GM18505 (cell line): ENCODE results near the gene ZCCHC8.
"Not testable (repeated sequence)": the region's sequence is repeated elsewhere in the genome, so short reads cannot be mapped to it uniquely, and the experiment has no call there.

Experiments
- ATAC-seq: cut with Tn5 transposase; IDR thresholded peaks from one replicate; pipeline ENCODE4 v1.9.1; 2021; ENCODE audit not compliant: unreplicated experiment
- POLR2A ChIP-seq: IDR thresholded peaks from 4 replicates; pipeline ENCODE4 v1.6.1; 2011; ENCODE audit warnings: borderline replicate concordance; ENCODE audit not compliant: insufficient read depth, insufficient read length; ENCODE audit errors: extremely low read depth

Gene ZCCHC8

DNA sequence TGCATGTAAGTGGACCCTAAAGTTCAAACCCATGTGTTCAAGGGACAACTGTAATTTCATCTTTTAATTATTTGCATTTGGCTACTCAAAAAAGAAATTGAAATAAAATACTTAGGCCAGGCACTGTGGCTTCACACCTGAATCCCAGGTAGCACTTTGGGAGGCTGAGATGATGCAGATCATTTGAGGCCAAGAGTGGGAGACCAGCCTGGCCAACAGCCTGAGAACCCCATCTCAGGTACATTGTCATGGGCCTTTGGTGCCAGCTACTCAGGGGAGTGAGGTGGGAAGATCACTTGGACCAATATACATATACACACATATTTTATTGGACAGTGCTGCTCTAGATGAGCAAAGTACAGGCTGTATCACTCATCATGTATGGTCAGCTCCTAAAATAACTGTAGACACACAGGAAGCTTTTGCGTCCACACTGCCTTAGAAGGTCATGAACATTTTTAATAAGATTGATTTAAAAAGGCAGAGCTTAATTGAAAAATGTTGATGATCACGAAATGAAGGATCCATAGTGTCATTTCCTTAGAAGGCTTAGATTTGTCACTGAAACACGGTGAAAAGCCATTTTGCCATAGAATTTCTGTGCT lies 2.5 kb upstream of the ZCCHC8 start:
- ATAC-seq, result no peak
- no peak for TF ChIP-seq POLR2A

DNA sequence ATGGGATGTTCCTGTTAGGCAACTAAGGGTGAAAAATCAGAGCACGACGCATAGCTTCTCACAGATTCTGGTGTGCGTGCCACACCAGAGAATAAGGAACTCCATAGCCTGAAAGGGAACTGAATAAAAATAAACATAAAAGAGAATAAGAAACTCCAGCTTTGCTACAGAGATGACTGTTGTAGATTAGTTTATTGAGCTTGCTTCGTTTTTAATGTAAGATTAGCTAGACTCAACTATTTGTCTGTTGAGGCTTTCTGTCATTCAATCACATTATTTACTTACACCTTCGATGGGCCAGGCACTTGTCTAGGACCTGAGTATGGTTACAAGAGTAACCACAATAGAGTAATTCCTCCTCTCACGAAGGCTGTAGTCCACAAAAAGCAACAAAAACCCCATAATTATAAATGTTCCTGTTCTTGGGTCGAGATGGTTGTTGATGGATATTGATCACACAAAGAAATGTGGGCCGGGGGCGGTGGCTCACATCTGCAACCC lies 807 bp upstream of the ZCCHC8 start:
- no peak for ATAC-seq

DNA sequence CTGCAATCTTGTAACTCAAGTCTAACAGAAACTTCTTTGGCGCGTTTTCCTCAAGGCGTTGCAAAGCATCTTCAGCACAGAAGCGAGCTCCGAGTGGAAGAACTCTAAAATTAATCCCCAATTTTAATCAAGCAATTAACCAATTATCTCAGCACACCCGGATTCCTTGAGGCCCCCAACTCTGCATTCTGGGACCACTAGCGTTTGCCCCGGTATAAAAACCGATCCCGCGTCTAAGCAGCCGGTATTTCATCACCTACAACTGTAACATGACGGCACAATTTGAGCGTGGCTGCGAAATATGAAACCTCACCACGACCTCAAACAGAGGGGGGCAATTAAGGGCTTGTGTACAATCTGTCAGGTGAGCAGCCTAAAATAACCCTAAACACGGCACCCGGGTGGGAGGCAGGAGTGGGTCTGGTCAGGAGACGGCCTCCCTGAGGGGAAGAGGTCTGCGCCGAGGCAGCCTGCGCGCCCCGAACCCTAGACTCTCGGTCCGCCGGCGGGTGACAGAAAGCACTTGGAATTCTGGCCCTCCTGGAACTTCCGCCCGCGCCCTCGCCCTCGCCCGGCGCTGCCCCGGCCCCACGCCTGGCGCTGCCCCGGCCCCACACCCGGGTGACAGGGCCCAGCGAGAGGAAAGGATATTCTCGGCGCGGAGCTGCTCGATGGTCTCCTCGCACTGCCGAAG lies 594 bp downstream of the ZCCHC8 start:
- TF ChIP-seq POLR2A, result no peak
- peak; percentile 20 for ATAC-seq

More for the DNA sequence above, 807 bp upstream of the ZCCHC8 start:
- TF ChIP-seq POLR2A, result no peak

DNA sequence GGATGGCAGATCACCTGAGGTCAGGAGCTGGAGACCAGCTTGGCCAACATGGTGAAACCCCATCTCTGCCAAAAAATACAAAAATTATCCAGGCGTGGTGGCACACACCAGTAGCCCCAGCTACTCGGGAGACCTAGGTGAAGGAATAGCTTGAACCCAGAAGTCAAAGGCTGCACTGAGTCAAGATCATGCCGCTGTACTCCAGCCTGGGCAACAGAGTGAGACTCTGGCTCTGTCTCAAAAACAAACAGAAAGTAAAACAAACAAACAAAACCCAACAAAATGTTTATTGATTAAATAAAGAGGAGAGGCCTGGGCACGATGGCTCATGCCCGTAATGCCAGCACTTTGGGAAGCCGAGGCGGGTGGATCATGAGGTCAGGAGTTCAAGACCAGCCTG lies 5.5 kb downstream of the ZCCHC8 start:
- no peak for ATAC-seq
- TF ChIP-seq POLR2A, result no peak

DNA sequence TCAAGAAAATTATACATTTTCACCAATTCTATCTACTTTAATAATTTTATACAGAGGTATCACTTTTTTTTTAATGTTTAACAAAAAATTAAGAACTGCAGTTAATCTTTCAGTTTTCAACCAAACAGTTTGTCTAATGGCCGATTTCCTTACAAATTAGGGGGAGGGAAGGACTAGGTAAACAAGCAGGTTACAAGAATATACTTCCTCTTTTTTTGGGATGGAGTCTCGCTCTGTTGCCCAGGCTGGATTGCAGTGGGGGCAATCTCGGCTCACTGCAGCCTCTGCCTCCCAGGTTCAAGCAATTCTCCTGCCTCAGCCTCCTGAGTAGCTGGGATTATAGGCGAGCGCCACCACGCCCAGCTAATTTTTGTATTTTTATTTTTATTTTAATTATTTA lies 7.5 kb downstream of the ZCCHC8 start:
- not testable (repeated sequence) for ATAC-seq

DNA sequence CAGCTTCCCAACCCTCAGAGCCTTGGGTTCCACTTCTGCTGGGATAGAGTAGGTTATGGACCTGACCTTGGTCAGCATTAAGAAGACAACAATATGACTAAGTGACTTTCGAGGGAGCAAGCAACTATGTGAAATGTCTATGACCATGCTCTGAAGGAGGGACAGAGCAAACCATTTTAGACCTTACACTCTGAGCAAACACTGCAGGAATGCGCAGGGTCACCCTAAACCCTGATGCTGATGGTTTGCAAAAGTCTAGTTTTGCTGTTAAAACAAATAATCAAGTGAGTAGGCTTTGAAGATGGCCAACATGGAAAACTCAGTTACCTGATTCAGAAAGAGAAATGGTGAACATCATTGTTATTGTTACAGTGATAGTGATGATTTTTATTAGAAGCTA lies 8.7 kb downstream of the ZCCHC8 start:
- no peak for ATAC-seq
- no peak for TF ChIP-seq POLR2A

DNA sequence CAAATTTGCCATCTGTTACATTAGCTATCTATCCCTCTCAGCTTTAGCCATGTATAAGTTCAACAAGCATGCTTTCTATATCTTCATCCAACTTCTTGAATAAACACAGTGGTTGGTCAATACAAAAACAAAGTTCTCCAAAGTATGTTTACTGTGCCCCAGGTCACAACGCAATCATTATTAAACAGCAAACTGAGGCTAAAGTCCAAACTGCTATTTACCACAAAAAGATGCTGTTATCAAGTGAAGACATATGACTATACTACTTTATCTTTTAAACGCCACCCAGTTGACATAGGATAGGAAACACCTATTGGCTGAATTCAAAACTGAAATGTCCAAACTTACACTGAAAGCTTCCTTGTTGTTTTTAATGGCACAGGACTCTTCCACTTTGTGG lies 11.7 kb downstream of the ZCCHC8 start:
- no peak for ATAC-seq
- no peak for TF ChIP-seq POLR2A

DNA sequence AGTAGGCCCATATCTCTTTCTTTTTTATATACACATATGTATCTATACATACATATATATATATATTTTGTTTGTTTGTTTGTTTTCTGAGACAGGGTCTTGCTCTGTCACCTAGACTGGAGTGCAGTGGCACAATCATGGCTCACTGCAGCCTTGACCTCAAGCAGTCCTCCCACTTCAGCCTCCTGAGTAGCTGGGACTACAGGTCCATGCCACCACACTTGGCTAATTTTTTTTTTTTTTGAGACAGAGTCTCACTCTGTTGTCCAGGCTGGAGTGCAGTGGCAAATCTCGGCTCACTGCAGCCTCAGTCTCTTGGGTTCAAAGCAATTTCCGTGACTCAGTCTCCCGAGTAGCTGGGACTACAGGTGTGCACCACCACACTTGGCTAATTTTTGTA lies 12.9 kb downstream of the ZCCHC8 start:
- not testable (repeated sequence) for ATAC-seq

DNA sequence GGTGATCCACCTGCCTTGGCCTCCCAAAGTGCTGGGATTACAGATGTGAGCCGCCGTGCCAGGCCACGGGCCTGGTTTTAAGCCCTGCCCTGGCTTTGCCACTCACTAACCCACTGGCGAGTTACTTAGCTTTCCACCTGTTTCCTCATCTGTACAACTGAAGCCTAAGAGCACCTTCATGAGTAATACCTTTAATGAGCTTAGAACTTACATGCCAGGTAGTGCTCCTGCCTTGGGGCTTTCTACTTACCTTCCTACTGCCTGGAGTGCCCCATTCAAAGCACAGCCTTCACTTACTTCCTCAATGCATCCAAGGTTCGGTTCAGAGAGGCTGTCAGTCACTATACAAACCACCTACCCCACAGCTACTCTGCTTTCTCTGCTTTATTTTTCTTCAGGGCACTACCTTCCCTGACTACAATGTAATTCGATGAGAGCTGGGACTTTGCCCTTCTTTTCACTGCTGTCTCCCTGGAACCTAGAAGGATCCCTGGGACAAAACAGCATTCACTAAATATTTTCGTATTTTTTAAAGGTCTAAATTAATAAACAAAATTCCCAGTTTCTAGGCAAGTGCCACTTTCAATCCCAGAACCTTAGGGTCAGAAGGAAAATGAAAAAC lies 13.8 kb downstream of the ZCCHC8 start:
- ATAC-seq, result no peak
- no peak for TF ChIP-seq POLR2A

DNA sequence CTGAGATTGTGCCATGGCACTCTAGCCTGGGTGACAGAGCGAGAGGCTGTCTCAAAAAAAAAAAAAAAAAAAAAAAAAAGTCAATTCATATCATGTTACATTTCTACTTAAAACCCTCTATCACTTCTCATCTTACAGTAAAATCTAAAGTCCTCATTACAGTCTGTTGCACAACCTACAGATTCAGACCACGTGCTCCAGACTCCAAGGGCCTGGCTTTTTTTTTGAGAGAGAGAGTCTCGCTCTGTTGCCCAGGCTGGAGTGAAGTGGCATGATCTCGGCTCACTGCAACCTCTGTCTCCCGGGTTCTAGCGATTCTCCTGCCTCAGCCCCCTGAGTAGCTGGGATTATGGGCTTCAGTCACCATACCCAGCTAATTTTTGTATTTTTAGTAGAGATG lies 14.4 kb downstream of the ZCCHC8 start:
- not testable (repeated sequence) for ATAC-seq

DNA sequence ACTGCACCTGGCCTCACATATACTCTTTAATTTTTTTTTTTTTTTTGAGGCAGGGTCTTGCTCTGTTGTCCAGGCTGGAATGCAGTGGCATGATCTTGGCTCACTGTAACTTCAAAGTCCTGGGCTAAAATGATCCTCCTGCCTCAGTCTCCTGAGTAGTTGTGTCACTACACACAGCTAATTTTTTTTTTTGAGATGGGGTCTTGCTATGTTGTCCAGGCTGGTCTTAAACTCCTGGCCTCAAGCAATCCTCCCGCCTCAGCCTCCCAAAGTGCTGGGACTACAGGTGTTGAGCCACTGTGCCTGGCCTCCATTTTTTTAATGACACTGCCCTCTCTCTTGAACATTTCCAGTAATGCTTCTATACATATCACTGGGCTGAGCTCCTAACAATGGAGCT lies 16.3 kb downstream of the ZCCHC8 start:
- ATAC-seq, result not testable (repeated sequence)

DNA sequence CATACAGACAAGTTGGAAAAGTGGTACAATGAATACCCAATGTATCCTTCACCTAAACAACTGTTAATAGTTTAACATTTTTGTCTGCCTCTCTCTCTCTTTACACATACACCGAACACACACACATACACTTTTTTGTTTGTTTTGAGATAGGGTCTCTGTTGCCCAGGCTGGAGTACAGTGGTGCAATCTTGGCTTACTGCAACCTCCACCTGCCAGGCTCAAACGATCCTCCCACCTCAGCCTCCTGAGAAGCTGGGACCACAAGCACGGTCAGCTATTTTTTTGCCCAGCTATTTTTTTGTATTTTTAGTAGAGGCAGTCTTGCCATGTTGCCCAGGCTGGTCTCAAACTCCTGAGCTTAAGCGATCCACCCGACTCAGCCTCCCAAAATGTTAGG lies 16.8 kb downstream of the ZCCHC8 start:
- no peak for ATAC-seq
- TF ChIP-seq POLR2A, result no peak

DNA sequence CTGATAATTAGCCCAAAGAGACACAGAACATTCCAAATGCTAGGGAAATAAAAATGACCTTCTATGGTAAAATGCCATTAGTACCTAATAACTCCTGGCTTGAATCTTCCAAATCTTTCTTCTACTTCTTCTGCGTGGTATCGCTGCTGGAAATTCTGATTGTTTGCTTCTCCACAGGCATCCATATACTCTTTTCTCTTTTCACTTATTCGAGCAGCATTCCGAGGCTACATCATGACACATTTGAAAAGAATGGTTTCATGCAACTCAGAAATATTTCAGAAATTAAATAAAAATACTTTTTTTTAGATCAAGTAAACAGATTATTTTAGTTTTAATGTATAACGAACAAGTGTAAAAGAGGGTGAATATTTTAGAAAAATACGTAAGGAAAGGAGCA lies 18.9 kb downstream of the ZCCHC8 start:
- no peak for TF ChIP-seq POLR2A
- no peak for ATAC-seq

DNA sequence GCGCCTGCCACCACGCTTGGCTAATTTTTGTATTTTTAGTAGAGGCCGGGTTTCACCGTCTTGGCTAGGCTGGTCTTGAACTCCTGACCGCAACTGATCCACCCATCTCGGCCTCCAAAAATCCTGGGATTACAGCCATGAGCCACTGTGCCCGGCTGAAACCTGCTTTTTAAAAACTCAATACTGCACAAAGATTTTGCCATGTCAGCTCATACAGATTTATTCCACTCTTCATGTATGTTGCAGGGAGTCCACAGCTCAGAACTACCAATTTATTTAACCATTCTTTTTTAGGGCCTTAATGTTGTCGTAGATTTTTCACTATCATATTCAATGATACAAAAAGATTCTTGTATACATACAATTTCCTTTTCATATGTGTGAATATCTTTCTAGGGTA lies 20.0 kb downstream of the ZCCHC8 start:
- ATAC-seq, result no peak
- no peak for TF ChIP-seq POLR2A
